OCI-LY7 (cell line): ENCODE measurements around the gene SVOPL. TPM values are rescaled to one million over a fixed set of nuclear protein-coding genes. Genes with fewer than 3 reads are reported as not detected.

ENCODE experiments used
- BruUV-seq: library from RNA; stranded (reverse); fragments of 400-500 nt; replicated peaks from 2 replicates; lab custom pipeline; 2021; lab: Mats Ljungman, UMichigan
- CTCF ChIA-PET: fragments of 300-600 bp; sonication (Branson Sonifier 250); formaldehyde crosslinking; loops from one replicate; lab custom pipeline; 2022; ENCODE audit warnings: antibody characterized with exemption; ENCODE audit not compliant: unreplicated experiment; lab: Charles Lee
- POLR2A ChIA-PET: fragments of 300-600 bp; sonication (Branson Sonifier 250); formaldehyde crosslinking; loops from one replicate; lab custom pipeline; 2022; ENCODE audit warnings: antibody characterized with exemption; lab: Charles Lee
- DNase-seq: peaks from one replicate; pipeline ENCODE4 v3.0.0-alpha.2; 2015; ENCODE audit warnings: low spot score
- H2AFZ ChIP-seq: fragments of 200-600 bp; sonication (generic), shearing (Covaris generic); 2 replicates; pipeline ENCODE4 v1.6.1; 2014; ENCODE audit warnings: mild to moderate bottlenecking, antibody characterized with exemption, low read length, moderate library complexity
- H3K27ac ChIP-seq: fragments of 200-600 bp; sonication (generic); 2 replicates; pipeline ENCODE4 v1.5.1; 2014; ENCODE audit warnings: mixed run types, low read depth, mild to moderate bottlenecking, moderate library complexity, low read length, inconsistent platforms; ENCODE audit not compliant: poor library complexity, severe bottlenecking
- H3K36me3 ChIP-seq: fragments of 200-600 bp; sonication (generic); 2 replicates; pipeline ENCODE4 v1.6.1; 2014; ENCODE audit warnings: mild to moderate bottlenecking, antibody characterized with exemption, low read length, moderate library complexity, mixed read lengths; ENCODE audit not compliant: insufficient read depth
- H3K4me1 ChIP-seq: fragments of 200-600 bp; sonication (generic); 2 replicates; pipeline ENCODE4 v1.5.1; 2014; ENCODE audit warnings: mild to moderate bottlenecking, low read length; ENCODE audit not compliant: insufficient read depth, poor library complexity, severe bottlenecking
- H3K4me2 ChIP-seq: fragments of 200-600 bp; sonication (generic); 2 replicates; pipeline ENCODE4 v1.6.1; 2014; ENCODE audit warnings: mild to moderate bottlenecking, low read length
- H3K4me3 ChIP-seq: fragments of 200-600 bp; sonication (generic); 2 replicates; pipeline ENCODE4 v1.5.1; 2014; ENCODE audit warnings: mild to moderate bottlenecking, low read depth, low read length; ENCODE audit not compliant: poor library complexity, severe bottlenecking
- H3K79me2 ChIP-seq: fragments of 200-600 bp; sonication (generic); 2 replicates; pipeline ENCODE4 v1.6.1; 2016; ENCODE audit warnings: low read depth, mild to moderate bottlenecking, low read length, moderate library complexity, mixed read lengths; ENCODE audit not compliant: insufficient read depth
- H3K9me2 ChIP-seq: fragments of 200-600 bp; sonication (generic); 2 replicates; pipeline ENCODE4 v1.6.1; 2016; ENCODE audit warnings: mild to moderate bottlenecking, low read length, mixed read lengths; ENCODE audit not compliant: insufficient read depth
- H3K9me3 ChIP-seq: fragments of 200-600 bp; sonication (generic); 2 replicates; pipeline ENCODE4 v1.6.1; 2014; ENCODE audit warnings: mild to moderate bottlenecking, mixed run types, low read length, mixed read lengths
- H4K20me1 ChIP-seq: fragments of 200-600 bp; sonication (generic); 2 replicates; pipeline ENCODE4 v1.6.1; 2014; ENCODE audit warnings: mild to moderate bottlenecking, antibody characterized with exemption, low read length, moderate library complexity, mixed read lengths; ENCODE audit not compliant: insufficient read depth
- EZH2phosphoT487 ChIP-seq: fragments of 200-600 bp; sonication (generic); IDR thresholded peaks from 2 replicates; pipeline ENCODE4 v1.6.1; 2018; ENCODE audit warnings: low read depth, borderline replicate concordance, mild to moderate bottlenecking, mixed run types, antibody characterized with exemption, low read length, moderate library complexity, mixed read lengths
- intact Hi-C: fragments of 100-400 bp; cut with micrococcal nuclease; formaldehyde crosslinking; loops from one replicate; pipeline ENCODE4 v1.10.0; 2022; ENCODE audit not compliant: unreplicated experiment
- total RNA-seq, 2 experiments: library from RNA; depleted of rRNA in 1 of 2; stranded (reverse); fragments of >200 nt in 1 of 2; shearing (Covaris generic) in 1 of 2; gene quantifications; 2 replicates each; pipeline ENCODE4 v1.2.3, GENCODE V29; 2014 to 2022
- TF ChIP-seq, protein P1 (sequence below): fragments of 200-600 bp; sonication (generic); conservative IDR thresholded peaks from 2 replicates; pipeline ENCODE4 v1.5.1; 2014; ENCODE audit warnings: mild to moderate bottlenecking, antibody characterized with exemption, low read length, moderate library complexity, mixed read lengths

SVOPL gene
- total RNA-seq, 2 experiments from 2014 or later, result not detected

DNA sequence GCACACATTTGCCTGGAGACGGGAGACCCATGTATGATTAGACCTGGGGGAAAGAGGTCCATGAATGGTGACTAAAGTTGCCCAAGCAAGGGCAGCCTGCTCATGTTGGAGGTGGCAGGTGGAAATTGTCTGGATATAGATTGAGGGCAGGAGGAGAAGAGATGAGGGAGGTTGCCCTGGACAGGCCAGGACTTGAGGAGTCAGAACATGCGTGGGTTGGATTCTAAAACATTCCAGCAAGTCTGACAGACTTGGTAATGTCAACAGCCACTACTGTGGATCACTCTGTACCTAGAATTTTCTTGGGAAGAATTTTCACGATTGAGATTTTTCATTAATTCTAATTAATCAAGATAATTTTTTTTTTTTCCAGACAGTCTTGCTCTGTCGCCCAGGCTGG lies 19.1 kb upstream of the SVOPL start:
- Histone ChIP-seq H3K9me3 (no peaks in the 10 kb centered on the region), H3K4me1 (no peaks in the 10 kb centered on the region), H3K4me3 (no peak overlapping the region), H4K20me1 (no peaks in the 10 kb centered on the region), H2AFZ (no peak overlapping the region), H3K9me2 (no peaks in the 10 kb centered on the region), H3K4me2 (no peak overlapping the region), H3K36me3 (no peaks in the 10 kb centered on the region), H3K27ac (no peak overlapping the region), H3K79me2 (no peaks in the 10 kb centered on the region)
- DNase-seq, result no peak
- intact Hi-C loops, result no loop called here
- ChIA-PET POLR2A (no interaction called here), CTCF (no interaction called here)
- TF ChIP-seq, protein P1, sequence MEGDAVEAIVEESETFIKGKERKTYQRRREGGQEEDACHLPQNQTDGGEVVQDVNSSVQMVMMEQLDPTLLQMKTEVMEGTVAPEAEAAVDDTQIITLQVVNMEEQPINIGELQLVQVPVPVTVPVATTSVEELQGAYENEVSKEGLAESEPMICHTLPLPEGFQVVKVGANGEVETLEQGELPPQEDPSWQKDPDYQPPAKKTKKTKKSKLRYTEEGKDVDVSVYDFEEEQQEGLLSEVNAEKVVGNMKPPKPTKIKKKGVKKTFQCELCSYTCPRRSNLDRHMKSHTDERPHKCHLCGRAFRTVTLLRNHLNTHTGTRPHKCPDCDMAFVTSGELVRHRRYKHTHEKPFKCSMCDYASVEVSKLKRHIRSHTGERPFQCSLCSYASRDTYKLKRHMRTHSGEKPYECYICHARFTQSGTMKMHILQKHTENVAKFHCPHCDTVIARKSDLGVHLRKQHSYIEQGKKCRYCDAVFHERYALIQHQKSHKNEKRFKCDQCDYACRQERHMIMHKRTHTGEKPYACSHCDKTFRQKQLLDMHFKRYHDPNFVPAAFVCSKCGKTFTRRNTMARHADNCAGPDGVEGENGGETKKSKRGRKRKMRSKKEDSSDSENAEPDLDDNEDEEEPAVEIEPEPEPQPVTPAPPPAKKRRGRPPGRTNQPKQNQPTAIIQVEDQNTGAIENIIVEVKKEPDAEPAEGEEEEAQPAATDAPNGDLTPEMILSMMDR, result no peak
- TF ChIP-seq EZH2phosphoT487, result no peak
- BruUV-seq, result no TSS peak

DNA sequence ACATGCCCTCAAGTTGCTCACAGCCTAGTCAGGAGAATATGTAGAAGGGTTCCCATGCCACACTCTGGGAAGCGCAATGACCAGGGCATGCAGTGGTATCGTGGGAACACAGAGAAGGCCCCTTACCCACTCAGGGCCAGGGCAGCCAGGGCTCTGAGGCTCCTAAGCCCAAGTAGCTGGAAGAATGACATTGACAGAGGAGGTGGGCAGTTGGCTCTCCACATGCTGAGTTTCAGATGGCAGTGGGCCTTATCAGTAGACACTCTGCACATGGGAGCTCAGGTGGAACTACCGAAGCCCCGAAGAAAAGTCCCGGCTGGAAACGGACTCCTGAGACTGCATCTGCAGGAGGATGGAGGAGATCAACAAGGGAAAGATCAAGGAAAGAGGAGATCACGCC lies 15.7 kb upstream of the SVOPL start:
- no TSS peak for BruUV-seq
- intact Hi-C loops, result no loop called here
- Histone ChIP-seq H3K4me3 (no peak overlapping the region), H2AFZ (no peak overlapping the region), H3K27ac (no peak overlapping the region), H3K9me3 (no peaks in the 10 kb centered on the region), H3K79me2 (no peaks in the 10 kb centered on the region), H3K4me1 (no peaks in the 10 kb centered on the region), H3K4me2 (no peak overlapping the region), H4K20me1 (no peaks in the 10 kb centered on the region), H3K36me3 (no peaks in the 10 kb centered on the region), H3K9me2 (no peaks in the 10 kb centered on the region)
- POLR2A ChIA-PET, result no interaction called here
- DNase-seq, result no peak
- no peak for TF ChIP-seq EZH2phosphoT487
- TF ChIP-seq, protein P1, result no peak
- CTCF ChIA-PET, result no interaction called here

DNA sequence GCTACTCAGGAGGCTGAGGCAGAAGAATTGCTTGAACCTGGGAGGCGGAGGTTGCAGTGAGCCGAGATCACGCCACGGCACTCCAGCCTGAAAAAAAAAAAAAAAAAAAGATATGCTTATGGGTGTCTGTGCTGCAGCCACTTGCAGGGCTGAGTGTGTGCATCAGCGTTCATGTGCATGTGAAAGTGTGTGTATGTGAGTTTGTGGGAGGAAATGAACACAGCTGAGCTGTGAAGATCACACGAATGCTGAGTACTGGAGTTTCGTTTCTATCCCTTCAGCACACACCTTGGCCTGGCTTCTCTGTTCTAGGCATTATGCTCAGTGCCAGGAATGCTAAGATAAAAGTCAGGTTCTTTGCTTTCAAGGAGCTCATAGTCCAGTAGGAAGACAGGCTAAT lies 12.0 kb upstream of the SVOPL start:
- Histone ChIP-seq H3K79me2 (no peaks in the 10 kb centered on the region), H3K9me2 (no peaks in the 10 kb centered on the region), H4K20me1 (no peaks in the 10 kb centered on the region), H3K4me2 (no peak overlapping the region), H3K36me3 (no peaks in the 10 kb centered on the region), H3K4me3 (no peak overlapping the region), H3K9me3 (no peaks in the 10 kb centered on the region), H3K4me1 (no peaks in the 10 kb centered on the region), H2AFZ (no peak overlapping the region), H3K27ac (no peak overlapping the region)
- no peak for DNase-seq
- CTCF ChIA-PET, result no interaction called here
- TF ChIP-seq EZH2phosphoT487, result no peak
- TF ChIP-seq, protein P1, result no peak
- no TSS peak for BruUV-seq
- intact Hi-C loops, result no loop called here
- POLR2A ChIA-PET, result interaction anchor here (0.5 to 0.8 kb wide), 3 partner anchors 124 to 1147 kb away, joined by 3 read pairs; no protein-coding TSS in a partner anchor
